Activated naive CD8-positive, alpha-beta T cell treated with anti-CD3 and anti-CD28 coated beads, Interleukin-2, amount 10 ng/mL, durations not matched to agents 7 days and 5 days (primary cell): Measurements from ENCODE around the gene ACTN1. TPM values are rescaled to one million over a fixed set of nuclear protein-coding genes. Genes with fewer than 3 reads are reported as not detected.
A peak's percentile ranks its signal among the peaks of the same experiment; 100 is the strongest.

Source experiments
- ATAC-seq: fragments of 150-1000 bp; cut with Tn5 transposase; one replicate; pipeline ENCODE4 v1.10.0; 2021; ENCODE audit warnings: low read depth, moderate library complexity
- POLR2A ChIA-PET: fragments of 350-600 bp; sonication (Branson Sonifier 250); formaldehyde crosslinking; loops from one replicate; lab custom pipeline; 2021; ENCODE audit warnings: antibody characterized with exemption; lab: Charles Lee
- DNase-seq: peaks from one replicate; pipeline ENCODE4 v3.0.0; 2021
- H3K27ac Mint-ChIP-seq: one replicate; pipeline ENCODE4 v1.8.0; 2022; ENCODE audit warnings: mild to moderate bottlenecking, mixed read lengths
- H3K27me3 Mint-ChIP-seq: one replicate; pipeline ENCODE4 v1.8.0; 2022; ENCODE audit warnings: mild to moderate bottlenecking, moderate library complexity, mixed read lengths
- H3K36me3 Mint-ChIP-seq: one replicate; pipeline ENCODE4 v1.8.0; 2021; ENCODE audit warnings: mild to moderate bottlenecking, mixed read lengths
- H3K4me1 Mint-ChIP-seq: one replicate; pipeline ENCODE4 v1.8.0; 2021; ENCODE audit warnings: mixed read lengths
- H3K4me3 Mint-ChIP-seq: one replicate; pipeline ENCODE4 v1.8.0; 2022; ENCODE audit warnings: mild to moderate bottlenecking, moderate library complexity, mixed read lengths
- H3K9me3 Mint-ChIP-seq: one replicate; pipeline ENCODE4 v1.8.0; 2021; ENCODE audit warnings: mixed read lengths
- total RNA-seq, 2 experiments: library from RNA; stranded (reverse); gene quantifications; one replicate each; pipeline ENCODE4 v1.2.3, GENCODE V29; 2021

The ACTN1 gene
- total RNA-seq, 2 experiments from 2014 or later = 63.8 to 71.5 TPM

DNA sequence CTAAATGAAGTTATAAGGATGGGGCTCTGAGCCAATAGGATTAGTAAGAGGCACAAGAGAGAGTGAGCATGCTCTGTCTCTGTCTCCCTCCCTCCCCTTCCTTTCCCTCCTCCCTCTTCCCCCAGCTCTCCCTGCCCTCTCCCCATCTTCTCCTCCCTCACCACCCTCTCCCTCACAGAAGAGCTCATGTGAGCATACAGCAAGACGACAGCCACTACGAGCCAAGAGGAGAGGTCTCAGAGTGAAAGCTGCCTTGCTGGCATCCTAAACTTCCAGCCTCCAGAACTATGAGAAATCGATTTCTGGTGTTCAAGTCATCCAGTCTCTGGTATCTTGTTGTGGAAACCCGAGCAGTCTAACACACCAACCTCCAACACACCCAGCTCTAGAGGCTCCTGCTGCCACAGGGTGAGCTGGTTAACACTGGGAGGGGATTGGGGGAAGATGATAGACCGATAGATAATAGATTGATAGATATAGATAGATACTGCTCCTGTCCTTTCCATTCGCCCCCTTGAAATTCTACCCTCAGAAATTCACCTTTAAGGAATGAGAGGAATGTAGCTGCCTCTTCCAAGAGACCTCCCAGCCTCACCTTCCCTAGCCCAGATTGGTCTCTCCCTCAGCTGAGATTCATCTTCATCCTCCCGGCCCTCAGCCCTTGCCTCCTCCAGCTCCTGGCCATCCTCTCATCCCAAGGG is 25.8 kb upstream of the ACTN1 start:
- H3K27me3 Mint-ChIP-seq = peaks cover 11% of the 10 kb centered on the region
- DNase-seq (no peak), ATAC-seq (no peak)
- H3K4me1 Mint-ChIP-seq = peaks cover 6% of the 10 kb centered on the region
- no peak overlapping the region for H3K27ac Mint-ChIP-seq
- H3K4me3 Mint-ChIP-seq = no peak overlapping the region
- POLR2A ChIA-PET = no interaction called here
- H3K9me3 Mint-ChIP-seq = no peaks in the 10 kb centered on the region
- no peaks in the 10 kb centered on the region for H3K36me3 Mint-ChIP-seq

DNA sequence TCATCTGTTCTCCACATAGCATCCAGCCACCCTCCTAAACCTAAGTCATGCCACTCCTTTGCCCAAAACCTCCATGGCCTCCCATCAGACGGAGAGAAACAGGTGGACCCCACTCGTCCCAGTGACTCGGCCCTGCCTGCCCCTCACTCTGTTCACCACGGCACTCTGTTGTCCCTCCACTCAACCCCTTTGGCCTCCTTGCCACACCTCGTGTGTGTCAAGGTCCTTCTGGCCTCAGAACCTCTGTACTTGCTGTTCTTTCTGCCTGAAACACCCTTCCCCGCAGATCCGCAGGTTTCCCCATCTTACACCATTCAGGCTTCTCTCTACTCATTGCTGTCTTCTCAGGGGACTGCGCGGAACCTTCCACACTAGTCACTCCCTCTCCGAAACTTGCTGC is 24.5 kb upstream of the ACTN1 start:
- no peaks in the 10 kb centered on the region for H3K36me3 Mint-ChIP-seq
- no peak overlapping the region for H3K4me3 Mint-ChIP-seq
- no peak for DNase-seq
- H3K27me3 Mint-ChIP-seq = peaks cover 11% of the 10 kb centered on the region
- H3K27ac Mint-ChIP-seq = peak overlapping the region; percentile 6
- no peaks in the 10 kb centered on the region for H3K9me3 Mint-ChIP-seq
- peaks cover 6% of the 10 kb centered on the region for H3K4me1 Mint-ChIP-seq
- POLR2A ChIA-PET = no interaction called here
- ATAC-seq = no peak

DNA sequence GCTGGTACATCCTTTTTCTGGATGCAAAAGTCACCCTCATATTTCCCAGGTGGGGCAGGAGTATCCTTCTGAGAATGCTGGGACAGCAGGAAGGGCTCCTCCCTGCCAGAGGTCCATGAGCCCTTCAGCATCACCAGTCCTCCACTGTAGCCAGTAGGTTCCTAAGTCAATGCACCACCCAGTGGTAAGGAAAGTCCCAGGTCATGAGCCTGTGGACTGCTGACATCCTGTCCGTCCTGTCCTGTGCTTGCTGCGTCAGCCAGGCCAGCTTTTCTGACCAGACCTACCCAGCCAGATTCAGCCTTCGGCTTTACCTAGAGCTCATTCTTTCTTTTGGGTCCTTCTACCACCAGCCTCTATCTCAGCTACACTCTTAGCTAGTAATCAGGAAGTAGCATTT is 23.0 kb upstream of the ACTN1 start:
- Mint-ChIP-seq H3K27ac (no peak overlapping the region), H3K36me3 (no peaks in the 10 kb centered on the region), H3K4me1 (peaks cover 6% of the 10 kb centered on the region), H3K27me3 (peaks cover 9% of the 10 kb centered on the region), H3K9me3 (no peaks in the 10 kb centered on the region), H3K4me3 (no peak overlapping the region)
- ATAC-seq (peak; percentile 64), DNase-seq (no peak)
- POLR2A ChIA-PET = no interaction called here

DNA sequence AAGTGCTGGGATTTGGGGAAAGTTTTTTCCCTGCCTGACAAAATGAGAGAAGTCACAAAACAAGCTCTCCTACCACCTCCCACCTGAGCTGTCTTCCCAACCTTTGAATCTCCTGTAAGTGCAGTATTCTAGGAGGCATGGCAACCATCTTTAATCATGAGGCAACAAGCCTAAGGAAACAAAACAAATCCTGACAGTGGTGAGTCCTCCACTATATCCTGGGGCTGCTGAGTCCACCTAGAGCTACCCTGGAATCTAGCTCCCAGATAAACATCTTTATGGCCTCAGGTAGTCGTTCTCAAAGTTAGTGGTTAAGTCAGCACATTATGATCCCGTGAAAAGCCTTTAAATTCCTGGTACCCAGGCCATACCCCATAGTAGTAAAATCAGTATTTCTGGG is 22.3 kb upstream of the ACTN1 start:
- Mint-ChIP-seq H3K27ac (no peak overlapping the region), H3K36me3 (no peaks in the 10 kb centered on the region), H3K9me3 (no peaks in the 10 kb centered on the region), H3K4me1 (peaks cover 6% of the 10 kb centered on the region), H3K4me3 (no peak overlapping the region), H3K27me3 (peaks cover 9% of the 10 kb centered on the region)
- DNase-seq (no peak), ATAC-seq (no peak)
- POLR2A ChIA-PET = no interaction called here

DNA sequence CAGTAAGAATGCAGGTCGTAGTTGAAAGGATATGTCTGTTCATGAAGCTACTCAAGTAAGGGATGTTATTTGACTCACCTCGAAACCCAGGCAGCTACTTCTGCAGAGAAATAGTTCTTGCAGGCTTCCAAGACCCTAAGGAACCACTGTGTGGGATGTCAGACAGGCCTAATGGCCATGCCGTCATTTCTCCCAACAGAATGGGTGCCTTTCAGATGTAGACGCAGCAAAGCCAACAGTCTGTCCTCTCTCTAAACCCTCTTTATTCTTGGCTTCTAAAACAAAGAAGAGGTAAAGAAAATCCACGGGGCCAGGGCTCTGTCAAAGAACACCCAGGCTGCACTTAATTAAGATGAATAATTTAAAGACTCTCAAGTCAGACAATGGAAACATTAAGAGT is 19.0 kb upstream of the ACTN1 start:
- ATAC-seq (no peak), DNase-seq (no peak)
- H3K36me3 Mint-ChIP-seq = peaks cover 8% of the 10 kb centered on the region
- no peaks in the 10 kb centered on the region for H3K27me3 Mint-ChIP-seq
- H3K27ac Mint-ChIP-seq = no peak overlapping the region
- POLR2A ChIA-PET = no interaction called here
- no peak overlapping the region for H3K4me3 Mint-ChIP-seq
- peaks cover 22% of the 10 kb centered on the region for H3K4me1 Mint-ChIP-seq
- H3K9me3 Mint-ChIP-seq = peaks cover 8% of the 10 kb centered on the region

DNA sequence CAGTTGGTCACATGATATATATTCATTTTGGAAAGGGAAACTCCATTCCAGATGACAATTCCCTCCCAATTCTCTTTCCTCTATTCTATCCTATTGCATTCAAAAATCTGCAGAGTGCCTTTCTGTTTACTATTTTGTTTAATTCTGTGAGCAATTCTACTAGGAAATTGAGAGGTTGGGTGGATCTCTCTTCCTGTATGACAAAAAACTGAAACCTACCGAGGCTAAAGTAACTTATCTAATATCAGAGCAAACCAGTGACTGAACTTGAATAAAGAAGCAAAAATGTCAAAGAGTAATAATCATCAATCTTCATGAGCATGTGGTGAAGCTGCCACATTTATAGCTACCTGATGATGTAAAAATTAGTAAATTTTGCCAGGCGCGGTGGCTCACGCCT is 16.6 kb upstream of the ACTN1 start:
- Mint-ChIP-seq H3K4me1 (peaks cover 22% of the 10 kb centered on the region), H3K4me3 (peak overlapping the region; percentile 40), H3K27ac (peak overlapping the region; percentile 79), H3K9me3 (peaks cover 8% of the 10 kb centered on the region), H3K36me3 (peaks cover 8% of the 10 kb centered on the region), H3K27me3 (peaks cover 3% of the 10 kb centered on the region)
- DNase-seq (no peak), ATAC-seq (no peak)
- POLR2A ChIA-PET = interaction anchor here (1.0 kb wide), 1 partner anchor 68 kb away, joined by 4 read pairs; no protein-coding TSS in a partner anchor

DNA sequence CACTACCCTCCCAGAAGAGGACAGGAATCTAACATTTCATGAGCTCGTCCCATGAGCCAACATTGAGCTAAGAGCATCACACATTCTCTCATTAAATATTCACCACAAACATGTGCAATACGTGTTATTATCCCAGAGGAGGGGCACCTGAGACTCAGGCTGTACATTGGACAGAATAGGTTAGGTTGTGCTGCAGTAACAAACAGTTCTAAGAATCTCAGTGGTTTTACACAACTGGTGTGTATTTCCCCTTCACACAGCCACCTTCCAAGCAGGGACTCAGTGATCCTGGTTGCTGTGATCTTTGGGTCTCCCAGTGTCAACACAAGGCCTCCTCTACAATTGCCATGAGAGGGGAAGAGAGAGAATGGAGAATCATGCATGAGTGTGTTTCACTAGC is 15.0 kb upstream of the ACTN1 start:
- Mint-ChIP-seq H3K36me3 (peaks cover 8% of the 10 kb centered on the region), H3K27me3 (peaks cover 3% of the 10 kb centered on the region), H3K27ac (peak overlapping the region; percentile 79), H3K4me1 (peaks cover 22% of the 10 kb centered on the region), H3K9me3 (peaks cover 8% of the 10 kb centered on the region), H3K4me3 (peak overlapping the region; percentile 22)
- DNase-seq = no peak
- POLR2A ChIA-PET = interaction anchor here (0.7 to 1.5 kb wide), 3 partner anchors 14 to 16 kb away, joined by 3 to 6 read pairs (median 3); no protein-coding TSS in a partner anchor
- no peak for ATAC-seq

DNA sequence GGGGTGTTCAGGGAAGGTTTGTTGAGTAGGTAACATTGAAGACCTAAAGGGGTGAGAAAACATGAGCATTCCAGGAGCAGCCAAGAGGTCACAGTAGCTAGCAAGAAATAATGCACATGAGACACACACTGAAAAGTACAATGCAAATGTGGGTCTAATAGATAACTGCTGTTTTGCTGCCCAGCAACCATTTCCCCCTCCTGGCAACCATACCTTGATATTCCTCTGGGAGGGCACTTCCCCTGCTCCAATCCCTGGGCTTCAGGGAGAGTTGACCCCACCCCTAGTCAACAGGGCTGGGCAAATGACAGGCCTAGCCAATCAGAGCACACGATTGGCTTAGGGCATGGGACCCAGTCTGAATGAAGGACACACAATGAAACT is 8.5 kb upstream of the ACTN1 start:
- ATAC-seq = no peak
- Mint-ChIP-seq H3K4me3 (no peak overlapping the region), H3K9me3 (no peaks in the 10 kb centered on the region), H3K4me1 (peaks cover 11% of the 10 kb centered on the region), H3K27me3 (peaks cover 5% of the 10 kb centered on the region), H3K36me3 (peaks cover 6% of the 10 kb centered on the region), H3K27ac (no peak overlapping the region)
- no peak for DNase-seq
- POLR2A ChIA-PET = no interaction called here

DNA sequence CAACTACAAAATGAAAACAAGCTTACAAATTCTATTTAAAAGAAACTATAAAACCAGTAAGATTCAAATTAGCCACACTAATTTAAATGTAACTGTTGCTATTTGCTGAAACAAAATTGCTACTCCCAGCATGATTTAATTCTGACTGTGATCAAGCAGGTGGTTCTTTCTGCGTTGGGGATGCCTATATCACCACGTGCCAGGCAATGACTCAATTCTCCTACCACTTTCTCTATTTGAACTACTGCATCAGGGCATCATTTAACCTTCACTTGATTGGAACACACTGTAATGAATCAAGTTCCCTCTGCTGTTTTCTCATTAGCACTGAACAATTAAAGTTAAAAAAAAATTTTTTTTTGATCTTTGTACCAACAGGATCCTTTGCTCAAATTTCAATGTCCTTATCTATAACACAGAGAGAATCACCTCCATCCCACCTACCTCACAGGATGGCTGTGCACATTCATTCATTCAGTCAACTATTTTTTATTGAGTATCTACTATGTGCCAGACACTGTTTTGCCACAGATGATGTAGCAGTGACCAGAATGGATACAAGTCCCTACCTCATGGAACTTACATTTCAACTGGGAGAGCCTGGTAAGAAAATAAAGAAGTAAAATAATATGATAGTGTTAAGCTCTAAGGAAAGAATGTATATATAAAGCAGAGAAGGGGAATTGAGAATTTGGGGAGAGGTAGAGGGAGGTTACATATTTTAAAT is 8.0 kb upstream of the ACTN1 start:
- POLR2A ChIA-PET = no interaction called here
- H3K9me3 Mint-ChIP-seq = no peaks in the 10 kb centered on the region
- H3K27me3 Mint-ChIP-seq = peaks cover 5% of the 10 kb centered on the region
- no peak overlapping the region for H3K4me3 Mint-ChIP-seq
- ATAC-seq = no peak
- H3K27ac Mint-ChIP-seq = no peak overlapping the region
- peaks cover 11% of the 10 kb centered on the region for H3K4me1 Mint-ChIP-seq
- peaks cover 7% of the 10 kb centered on the region for H3K36me3 Mint-ChIP-seq
- no peak for DNase-seq

DNA sequence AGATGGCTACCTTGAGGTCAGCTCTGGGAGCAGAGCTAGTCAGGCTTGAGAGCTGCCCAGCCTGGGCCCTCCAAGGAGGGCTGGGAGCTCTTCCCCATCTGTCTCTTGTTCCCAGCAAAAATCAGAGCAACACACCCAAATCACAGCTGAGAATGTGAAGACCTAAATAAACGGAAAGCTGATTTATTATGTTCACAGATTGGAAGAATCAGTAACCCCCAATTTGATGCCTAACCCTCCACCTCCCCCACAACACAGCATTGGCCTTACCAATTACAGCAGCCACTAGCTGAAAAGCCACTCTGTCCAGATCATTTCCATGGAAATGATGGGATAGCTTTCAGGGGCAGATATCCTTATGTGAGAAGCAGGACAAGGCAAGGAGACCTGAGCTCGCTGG is 7.1 kb upstream of the ACTN1 start:
- peaks cover 14% of the 10 kb centered on the region for H3K4me1 Mint-ChIP-seq
- H3K27me3 Mint-ChIP-seq = peaks cover 5% of the 10 kb centered on the region
- no peaks in the 10 kb centered on the region for H3K9me3 Mint-ChIP-seq
- H3K36me3 Mint-ChIP-seq = peaks cover 9% of the 10 kb centered on the region
- no peak for ATAC-seq
- DNase-seq = no peak
- H3K4me3 Mint-ChIP-seq = no peak overlapping the region
- POLR2A ChIA-PET = interaction anchor here (0.6 kb wide), 1 partner anchor 172 kb away, joined by 3 read pairs; no protein-coding TSS in a partner anchor
- H3K27ac Mint-ChIP-seq = no peak overlapping the region

DNA sequence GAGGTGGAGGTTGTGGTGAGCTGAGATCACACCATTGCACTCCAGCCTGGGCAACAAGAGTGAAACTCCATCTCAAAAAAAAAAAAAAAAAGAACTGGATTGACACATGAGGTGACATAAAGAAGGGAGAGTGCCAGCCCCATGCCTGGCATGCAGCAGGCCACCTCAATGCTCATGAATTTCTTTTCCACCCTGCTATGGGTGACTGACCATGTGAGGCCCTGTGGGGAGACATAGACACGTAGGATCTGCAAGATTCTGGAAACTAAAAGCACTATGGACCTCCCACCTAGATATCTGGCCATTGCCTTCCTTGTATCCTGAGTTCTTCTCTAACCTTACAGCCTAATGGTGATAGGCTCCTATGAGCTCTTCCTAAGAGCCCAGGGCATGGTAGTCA is 5.6 kb upstream of the ACTN1 start:
- ATAC-seq (no peak), DNase-seq (no peak)
- peaks cover 9% of the 10 kb centered on the region for H3K36me3 Mint-ChIP-seq
- H3K27ac Mint-ChIP-seq = no peak overlapping the region
- peaks cover 8% of the 10 kb centered on the region for H3K27me3 Mint-ChIP-seq
- POLR2A ChIA-PET = no interaction called here
- no peaks in the 10 kb centered on the region for H3K9me3 Mint-ChIP-seq
- H3K4me3 Mint-ChIP-seq = no peak overlapping the region
- H3K4me1 Mint-ChIP-seq = peaks cover 22% of the 10 kb centered on the region

DNA sequence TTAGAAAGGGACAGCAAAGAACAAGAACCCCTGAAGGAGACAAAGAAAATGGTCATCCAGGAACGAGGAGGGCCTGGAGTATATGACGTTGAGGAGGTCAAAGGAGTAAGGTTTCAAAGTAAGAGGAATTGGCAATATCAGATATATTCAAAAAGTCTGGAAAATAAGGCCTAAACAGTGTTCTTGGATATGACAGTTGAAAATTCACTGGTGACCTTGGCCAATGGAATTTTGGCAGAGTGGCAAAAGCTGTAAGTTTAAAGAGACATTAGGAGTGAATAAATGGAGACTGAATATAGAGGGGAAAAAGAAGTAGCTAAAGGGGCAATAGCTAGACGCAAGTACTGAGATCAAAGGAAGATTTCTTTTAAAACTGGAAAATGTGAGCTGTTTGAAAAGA is 4.1 kb upstream of the ACTN1 start:
- peaks cover 18% of the 10 kb centered on the region for H3K4me1 Mint-ChIP-seq
- no peak for DNase-seq
- peaks cover 9% of the 10 kb centered on the region for H3K36me3 Mint-ChIP-seq
- H3K9me3 Mint-ChIP-seq = no peaks in the 10 kb centered on the region
- no peak overlapping the region for H3K27ac Mint-ChIP-seq
- POLR2A ChIA-PET = no interaction called here
- H3K27me3 Mint-ChIP-seq = peaks cover 8% of the 10 kb centered on the region
- H3K4me3 Mint-ChIP-seq = no peak overlapping the region
- ATAC-seq = no peak

DNA sequence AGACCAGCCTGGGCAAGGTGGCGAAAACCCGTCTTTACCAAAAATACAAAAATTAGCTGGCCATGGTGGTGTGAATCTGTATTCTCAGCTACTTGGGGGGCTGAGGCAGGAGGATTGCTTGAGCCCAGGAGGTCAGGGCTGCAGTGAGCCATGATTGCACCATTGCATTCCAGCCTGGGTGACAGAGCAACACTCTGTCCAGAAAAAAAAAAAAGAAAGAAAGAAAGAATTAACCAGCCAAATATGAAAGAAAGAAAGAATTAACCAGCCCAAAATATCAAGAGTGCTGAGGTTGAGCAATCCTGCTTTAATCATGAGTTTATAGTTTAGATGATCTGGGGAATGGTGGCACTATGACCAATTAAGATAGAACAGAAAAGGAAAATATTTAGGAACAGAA is 3.5 kb upstream of the ACTN1 start:
- Mint-ChIP-seq H3K27me3 (peaks cover 8% of the 10 kb centered on the region), H3K4me1 (peaks cover 18% of the 10 kb centered on the region), H3K4me3 (no peak overlapping the region), H3K27ac (no peak overlapping the region), H3K9me3 (no peaks in the 10 kb centered on the region), H3K36me3 (peaks cover 9% of the 10 kb centered on the region)
- POLR2A ChIA-PET = no interaction called here
- ATAC-seq (no peak), DNase-seq (no peak)

DNA sequence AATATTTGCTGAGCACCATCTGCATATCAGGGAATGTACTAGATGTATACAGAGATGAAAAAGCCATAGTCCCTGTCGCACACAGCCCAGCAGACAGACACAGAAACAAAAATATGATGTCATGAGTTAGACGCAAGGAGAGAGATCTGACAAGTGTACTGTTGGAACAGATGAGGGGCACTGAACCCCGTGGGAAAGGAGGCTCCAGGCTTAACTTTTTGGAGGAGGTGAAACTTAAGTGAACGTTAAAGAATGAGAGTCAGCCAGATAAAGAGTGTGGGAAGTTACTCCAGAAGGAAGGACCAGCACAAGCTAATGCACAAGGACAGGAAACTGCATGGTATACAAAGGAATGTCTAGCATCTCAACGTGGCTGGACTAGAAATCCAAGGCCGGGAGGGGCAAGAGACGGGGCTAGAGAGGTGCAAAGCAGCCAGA is 2.5 kb upstream of the ACTN1 start:
- Mint-ChIP-seq H3K36me3 (peaks cover 14% of the 10 kb centered on the region), H3K27me3 (peaks cover 8% of the 10 kb centered on the region), H3K4me3 (no peak overlapping the region), H3K4me1 (peaks cover 21% of the 10 kb centered on the region), H3K27ac (peak overlapping the region; percentile 22), H3K9me3 (no peaks in the 10 kb centered on the region)
- no peak for ATAC-seq
- POLR2A ChIA-PET = no interaction called here
- no peak for DNase-seq
